GM10847 (cell line): ENCODE measurements around the gene GNAO1.

Experiments used
- POLR2A ChIP-seq: IDR thresholded peaks from 2 replicates; pipeline ENCODE4 v1.6.1; 2011; ENCODE audit not compliant: insufficient read length; ENCODE audit errors: extremely low read depth

GNAO1 gene

DNA sequence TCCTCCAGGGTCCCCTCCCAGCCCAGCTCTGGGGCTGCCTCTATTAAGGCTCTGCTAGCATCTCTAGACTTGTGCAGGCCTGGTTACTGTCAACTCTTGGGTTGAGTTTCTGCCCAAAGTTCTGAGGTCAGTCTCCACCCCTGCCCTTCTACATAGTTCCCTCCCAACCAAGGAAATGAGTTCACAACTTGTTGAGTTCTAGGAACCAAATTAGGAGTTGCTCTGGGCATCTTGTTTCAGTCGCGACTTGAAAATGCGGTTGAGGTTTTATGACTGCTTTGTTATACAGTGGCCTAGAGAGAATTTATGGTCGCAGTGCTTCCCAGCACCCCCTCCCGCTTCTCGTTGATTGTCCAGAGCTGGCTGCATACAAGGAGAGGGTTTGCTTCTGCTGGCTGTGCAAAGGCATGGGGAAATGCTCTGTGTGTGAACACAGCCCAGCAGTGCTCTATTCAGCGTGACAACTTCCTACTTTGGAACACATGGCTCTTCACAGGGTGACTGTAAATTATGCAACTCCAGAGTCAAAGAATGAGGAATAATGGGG is 20.2 kb downstream of the GNAO1 start:
- TF ChIP-seq POLR2A: no peak

DNA sequence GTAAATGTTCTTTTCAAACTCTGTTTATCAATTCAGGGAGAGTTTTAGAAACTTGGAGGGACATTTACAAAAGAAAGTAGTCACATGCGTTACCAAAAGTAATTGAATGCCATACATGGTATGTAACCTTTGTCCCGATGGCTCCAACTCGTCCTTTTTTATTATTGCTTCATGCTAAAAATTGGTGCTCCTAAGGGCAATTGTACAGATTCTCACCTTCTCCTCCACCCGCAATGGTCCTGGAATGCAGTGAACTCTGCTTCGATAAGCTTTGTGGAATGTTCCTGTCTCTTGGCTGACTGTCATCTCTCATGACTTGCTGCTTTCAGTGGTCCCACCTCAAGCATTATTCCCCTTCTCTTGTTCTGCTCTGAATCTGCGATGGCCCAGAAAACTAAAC is 20.9 kb downstream of the GNAO1 start:
- no peak for TF ChIP-seq POLR2A

DNA sequence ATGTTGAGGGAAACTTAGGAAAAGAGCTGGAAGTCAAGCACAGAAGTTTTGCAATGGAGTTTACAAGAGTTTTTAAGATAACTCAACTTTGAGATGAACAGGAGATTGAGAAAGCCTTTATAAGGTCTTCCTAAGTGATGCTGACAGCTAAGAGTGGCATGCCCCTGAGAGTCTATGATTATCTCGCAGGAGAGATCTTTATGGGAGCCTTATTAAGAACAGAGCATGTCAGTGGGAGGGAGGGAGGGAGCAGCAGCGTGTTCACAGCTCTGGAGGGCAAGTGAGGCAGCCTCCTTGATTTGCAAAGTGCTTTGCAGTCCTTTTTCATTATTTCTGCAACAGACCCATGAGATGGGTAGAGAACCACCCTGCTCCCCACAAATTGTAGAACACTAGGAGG is 30.7 kb downstream of the GNAO1 start:
- TF ChIP-seq POLR2A: no peak

DNA sequence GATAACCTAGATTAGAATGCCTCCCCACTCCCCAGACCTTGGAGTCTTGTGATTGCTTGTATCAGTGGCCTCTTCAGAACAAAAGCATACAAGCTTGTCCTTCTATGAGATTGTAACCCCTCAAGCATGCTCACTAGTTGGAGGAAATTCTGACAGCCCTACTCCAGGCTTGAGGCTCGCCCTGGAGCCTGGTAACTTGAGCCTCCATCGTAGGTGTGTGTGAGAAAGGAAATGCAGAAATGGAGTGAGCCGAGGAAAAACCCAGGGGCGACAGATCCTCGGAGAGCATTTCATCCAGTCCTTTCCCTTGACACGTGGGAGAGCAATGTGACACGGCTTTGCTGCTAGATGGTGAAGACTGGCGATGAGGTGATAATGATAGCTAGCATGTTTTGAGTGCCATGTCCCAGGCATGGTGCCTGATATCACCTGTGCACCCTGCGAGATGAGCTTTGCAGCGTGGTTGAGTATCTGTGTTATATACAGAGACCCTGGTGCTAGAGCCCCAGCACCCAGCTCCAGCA is 31.2 kb downstream of the GNAO1 start:
- TF ChIP-seq POLR2A: no peak

DNA sequence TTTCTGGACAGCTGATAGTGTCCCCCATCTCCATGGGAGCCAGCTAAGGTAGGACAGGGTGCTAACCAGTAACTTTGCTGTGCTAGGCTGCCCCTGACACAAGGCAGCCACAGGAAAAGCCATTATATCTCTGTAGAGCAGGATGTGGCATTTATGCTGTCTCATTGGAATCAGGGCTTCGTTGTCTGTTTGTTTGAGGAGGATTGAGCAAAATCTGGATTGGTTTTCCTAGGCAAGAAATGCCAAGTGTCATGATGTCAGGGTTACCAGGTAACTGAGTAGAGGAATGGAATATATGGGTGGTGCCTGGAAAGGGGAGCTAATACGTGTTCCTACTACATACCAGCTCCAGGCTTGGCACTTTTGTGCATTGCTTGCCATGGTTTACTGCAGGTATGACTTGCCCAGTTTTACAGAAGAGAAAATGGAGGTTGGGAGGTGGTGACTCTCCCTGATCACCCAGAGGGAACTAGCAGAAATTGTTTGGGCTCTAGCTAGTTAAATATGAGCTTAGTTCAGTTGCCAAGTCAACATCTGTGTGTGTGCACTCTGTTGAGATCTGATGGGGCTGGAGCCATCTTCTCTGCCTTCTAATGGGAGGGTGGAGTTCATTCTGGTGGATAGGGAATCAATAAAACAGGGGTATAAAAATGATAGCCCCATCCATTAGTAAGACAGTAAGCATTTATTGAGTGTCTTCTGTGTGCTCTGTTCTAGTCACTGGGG is 33.9 kb downstream of the GNAO1 start:
- no peak for TF ChIP-seq POLR2A

DNA sequence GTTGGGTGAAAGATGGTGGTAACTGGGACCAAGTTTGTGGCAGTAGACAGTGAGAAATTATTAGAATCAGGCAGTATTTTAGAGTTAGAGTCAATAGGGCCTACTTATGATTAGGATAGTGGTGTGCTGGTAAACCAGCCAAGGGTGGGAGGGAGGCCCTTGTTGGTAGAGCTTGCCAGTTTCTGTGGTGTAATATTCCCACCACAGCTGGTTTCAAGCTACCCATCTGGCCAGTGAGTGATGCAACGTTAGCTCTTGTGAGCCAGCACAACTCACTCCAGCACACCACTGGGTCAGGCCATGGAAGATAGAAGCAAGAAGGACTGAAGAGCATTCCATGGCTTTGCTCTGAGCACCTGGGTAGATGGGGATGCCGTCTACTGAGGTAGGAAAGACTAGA is 34.9 kb downstream of the GNAO1 start:
- TF ChIP-seq POLR2A: no peak

DNA sequence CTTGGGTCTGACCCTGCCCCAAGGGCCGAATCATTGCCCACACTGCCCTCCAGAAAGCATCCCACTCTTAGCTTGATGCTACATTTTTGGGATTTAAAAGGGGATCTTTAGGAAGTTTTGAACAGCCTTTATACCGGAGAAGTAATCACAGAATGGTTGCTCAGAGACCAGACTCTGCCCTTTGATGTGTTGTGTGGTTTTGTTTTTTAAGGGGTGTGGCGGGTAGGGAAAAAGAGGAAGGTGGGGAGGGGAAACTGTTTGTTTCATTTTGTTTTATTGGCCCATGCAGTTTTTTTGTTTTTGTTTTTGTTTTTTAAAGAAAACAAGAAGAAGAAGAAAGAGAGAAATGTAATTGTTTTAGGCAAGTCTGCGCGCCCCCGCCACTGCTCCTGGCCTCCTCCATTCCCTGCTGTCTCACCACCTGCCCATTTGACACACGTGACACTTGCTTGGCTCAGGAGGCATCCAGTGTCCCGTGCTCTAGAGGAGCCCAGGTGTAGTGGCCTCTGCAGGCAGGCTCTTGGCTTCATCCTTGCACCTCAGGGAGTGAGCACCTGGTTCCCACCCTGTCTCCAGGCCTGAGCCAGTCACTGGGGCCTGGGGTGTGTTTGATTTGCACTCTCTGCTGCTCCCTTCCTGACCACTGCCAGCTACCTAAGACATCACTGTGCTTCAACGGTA is 35.7 kb downstream of the GNAO1 start:
- no peak for TF ChIP-seq POLR2A

DNA sequence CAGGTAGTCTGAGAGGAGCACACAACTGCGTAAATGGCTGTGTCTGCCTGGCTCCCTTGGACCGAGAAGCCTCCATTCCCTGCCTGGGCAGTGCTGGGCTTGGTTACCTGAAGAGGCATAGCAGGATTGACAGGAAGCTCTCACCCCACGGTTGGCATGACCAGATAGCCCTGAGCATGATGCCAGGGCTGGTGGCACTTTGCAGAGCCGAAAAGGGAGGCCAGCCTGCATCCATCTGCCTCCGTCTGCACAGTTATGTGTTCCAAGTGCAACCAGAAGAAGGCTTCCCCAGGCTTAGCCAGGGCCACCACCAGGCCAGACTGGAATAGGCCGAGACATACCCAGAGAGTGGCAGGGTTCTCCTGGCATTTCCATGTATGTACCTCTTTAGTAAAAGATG is 36.6 kb downstream of the GNAO1 start:
- no peak for TF ChIP-seq POLR2A

DNA sequence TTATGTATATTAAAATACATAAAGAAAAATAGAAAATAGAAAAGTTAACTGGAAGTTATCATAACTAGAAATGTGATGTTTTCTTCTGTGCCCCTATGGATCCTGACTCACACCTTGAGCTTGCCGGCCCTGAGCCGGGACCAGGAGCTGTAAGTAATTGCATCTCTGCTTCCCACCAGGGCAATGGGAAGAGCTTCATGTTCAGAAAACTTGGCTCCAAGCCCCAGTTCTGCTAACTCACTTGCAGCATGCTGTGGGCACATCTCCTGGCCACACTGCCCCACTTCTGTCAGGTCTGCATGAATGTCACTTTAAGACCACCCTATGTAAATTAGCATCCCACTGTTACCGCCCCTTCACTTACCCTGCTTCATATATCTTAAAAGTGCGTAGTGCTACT is 37.2 kb downstream of the GNAO1 start:
- TF ChIP-seq POLR2A: no peak

DNA sequence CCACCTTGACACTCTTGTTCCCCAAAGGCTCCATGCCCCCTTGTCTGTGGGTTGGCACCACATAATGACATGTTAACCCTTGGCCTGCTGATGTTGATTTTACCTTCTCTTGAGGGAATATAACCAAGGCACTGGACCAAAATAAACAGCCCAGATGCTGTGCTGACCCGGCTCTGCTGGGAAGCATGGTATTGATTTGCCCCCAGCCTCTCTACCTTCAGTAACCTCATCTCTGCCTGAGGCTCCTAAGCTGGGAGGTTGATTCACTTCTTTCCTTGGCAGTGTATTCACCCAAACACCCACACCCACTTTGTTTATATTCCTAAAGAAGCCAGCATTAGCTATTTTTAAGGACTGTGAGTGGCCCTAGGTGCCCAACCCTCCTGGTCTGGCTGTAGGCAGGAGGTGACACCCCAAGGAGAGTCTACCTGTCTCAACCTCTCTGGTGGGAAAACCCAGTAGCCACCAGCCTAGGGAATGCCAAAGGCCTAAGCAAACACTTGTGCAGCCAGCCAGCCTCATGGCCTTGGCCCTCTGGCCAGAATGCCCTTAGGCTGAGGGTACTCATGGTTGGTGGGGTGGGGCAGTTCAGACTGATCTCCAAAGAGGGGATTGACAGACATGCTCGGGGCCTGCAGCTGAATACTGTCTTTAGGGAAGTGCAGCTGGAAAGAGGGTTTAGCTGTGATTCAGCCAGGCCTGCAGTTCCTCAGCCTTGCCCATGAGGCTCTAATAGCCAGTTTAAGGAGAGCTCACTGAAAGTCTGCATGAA is 42.7 kb downstream of the GNAO1 start:
- no peak for TF ChIP-seq POLR2A

DNA sequence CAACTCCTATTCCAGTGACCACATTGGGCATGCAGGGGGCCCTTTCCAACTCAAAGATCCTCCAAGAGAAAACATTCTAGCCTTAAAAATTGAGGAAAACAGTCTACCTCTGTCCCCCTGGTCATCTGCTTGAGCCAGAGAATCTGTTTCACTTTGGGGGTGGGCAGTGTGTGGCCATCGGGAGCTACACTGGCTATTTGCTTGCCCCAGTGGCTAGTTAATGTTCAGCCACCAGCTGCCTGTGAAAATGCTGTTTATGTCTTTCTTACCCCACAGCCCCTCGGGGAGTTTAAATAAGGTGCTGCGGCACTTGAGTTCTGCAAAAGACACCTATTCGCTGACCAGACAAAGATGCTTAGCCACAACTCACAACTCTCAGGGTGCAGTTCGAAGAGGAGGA is 43.4 kb downstream of the GNAO1 start:
- no peak for TF ChIP-seq POLR2A

DNA sequence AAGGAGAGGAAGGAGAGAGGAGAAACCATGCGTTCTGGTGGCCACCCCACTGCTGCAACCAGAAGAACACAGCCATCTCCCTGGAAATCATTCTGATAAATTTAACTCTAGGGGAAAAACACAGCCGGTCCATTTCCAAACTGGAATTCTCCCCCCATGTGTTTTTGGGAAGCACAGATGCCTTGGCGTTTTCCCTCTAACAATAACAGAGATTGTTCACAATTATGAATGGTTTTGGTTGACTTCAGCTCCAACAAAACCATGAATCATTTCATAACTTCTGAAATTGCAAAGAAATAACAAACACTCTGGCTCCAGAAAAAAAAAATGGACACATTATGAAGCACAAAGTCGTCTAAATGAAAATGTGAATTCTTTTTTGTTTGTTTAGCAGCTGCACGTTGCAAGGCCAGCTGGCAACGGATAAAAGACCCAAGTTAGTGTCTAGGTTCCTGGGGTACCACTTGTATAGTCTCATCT is 46.2 kb downstream of the GNAO1 start:
- no peak for TF ChIP-seq POLR2A

DNA sequence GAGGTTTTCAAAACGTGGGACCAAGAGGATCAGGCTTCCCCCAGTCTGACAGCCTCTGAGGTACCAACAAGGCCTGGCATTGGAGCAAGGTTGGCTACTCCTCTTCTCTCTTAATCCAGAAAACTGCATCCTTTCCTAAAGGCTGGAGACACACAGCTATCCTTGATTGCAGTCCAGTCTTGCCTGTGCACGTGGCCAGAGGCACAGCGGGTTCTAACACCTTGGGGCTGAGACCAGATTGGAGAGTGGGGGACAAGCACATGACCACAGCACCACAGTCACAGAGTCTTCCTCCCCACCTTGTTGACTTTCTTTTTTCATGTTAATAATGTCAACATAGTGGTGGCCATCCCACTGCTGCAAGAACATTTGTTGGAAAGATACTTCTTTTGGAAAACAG is 46.9 kb downstream of the GNAO1 start:
- no peak for TF ChIP-seq POLR2A

DNA sequence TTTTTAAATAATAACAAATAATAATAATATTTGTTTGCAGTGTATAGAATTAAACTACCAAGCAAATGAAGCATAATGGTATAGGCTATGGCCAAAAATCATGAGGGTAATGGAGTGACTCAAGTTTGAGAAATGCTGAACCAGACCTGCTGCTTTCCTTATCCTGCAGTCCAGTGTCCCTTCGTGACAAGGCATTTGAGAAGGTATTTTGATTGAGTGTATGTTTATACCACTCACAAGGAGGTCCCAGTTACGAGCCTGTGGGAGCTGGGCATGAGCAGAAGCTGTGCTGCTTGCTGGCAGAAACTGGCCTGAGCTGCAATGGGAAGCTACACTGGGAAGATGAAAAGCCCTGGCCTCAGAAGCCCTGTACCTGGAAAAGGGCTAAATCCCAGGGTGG is 50.3 kb downstream of the GNAO1 start:
- TF ChIP-seq POLR2A: no peak

DNA sequence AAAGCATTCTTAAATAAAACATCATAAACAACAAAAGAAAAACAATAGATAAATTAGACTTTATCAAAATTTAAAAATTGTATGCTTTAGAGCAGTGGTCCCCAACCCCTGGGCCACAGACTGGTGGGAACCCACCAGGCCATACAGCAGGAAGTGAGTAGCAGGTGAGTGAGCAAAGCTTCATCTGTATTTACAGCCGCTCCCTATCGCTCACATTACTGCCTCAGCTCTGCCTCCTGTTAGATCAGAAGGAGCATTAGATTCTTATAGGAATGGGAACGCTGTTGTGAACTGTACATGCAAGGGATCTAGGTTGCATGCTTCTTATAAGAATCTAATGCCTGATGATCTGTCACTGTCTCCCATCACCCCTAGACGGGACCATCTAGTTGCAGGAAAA is 51.5 kb downstream of the GNAO1 start:
- no peak for TF ChIP-seq POLR2A
